IMR-90 (cell line): ENCODE results near the gene ARHGEF38. TPM values are rescaled to one million over a fixed set of nuclear protein-coding genes. Genes with fewer than 3 reads are reported as not detected.

Source experiments
- ATAC-seq: fragments of 200-7000 bp; cut with Tn5 transposase; 2 replicates; pipeline ENCODE4 v1.9.1; 2020; ENCODE audit warnings: low read depth, mild to moderate bottlenecking, moderate library complexity
- BruUV-seq: library from RNA; stranded (reverse); fragments of 400-500 nt; replicated peaks from 2 replicates; lab custom pipeline; 2021; lab: Mats Ljungman, UMichigan
- CTCF ChIA-PET: fragments of 300-600 bp; formaldehyde crosslinking; extraction: SDS; loops from one replicate; lab custom pipeline; 2021; ENCODE audit warnings: antibody characterized with exemption; lab: Yijun Ruan, JAX
- POLR2A ChIA-PET: fragments of 300-600 bp; sonication (Branson Sonifier 250); formaldehyde crosslinking; loops from one replicate; lab custom pipeline; 2022; ENCODE audit warnings: antibody characterized with exemption; ENCODE audit not compliant: unreplicated experiment; lab: Charles Lee
- DNase-seq: peaks from one replicate; pipeline ENCODE4 v3.0.0; 2013
- H2AFZ ChIP-seq: replicated peaks from 2 replicates; pipeline ENCODE3; 2013; ENCODE audit warnings: low read length, mild to moderate bottlenecking; ENCODE audit not compliant: poor library complexity
- H2AK5ac ChIP-seq: 2 replicates; pipeline ENCODE4 v1.6.1; 2013; ENCODE audit warnings: low read depth, low read length, inconsistent platforms
- H2AK9ac ChIP-seq: replicated peaks from 2 replicates; pipeline ENCODE3; 2013; ENCODE audit warnings: mild to moderate bottlenecking, low read depth, low read length, moderate library complexity; ENCODE audit not compliant: poor library complexity
- H2BK120ac ChIP-seq: 2 replicates; pipeline ENCODE4 v1.6.1; 2013; ENCODE audit warnings: low read depth, low read length, inconsistent platforms
- H2BK15ac ChIP-seq: 3 replicates; pipeline ENCODE4 v1.6.1; 2013; ENCODE audit warnings: low read depth, low read length, inconsistent platforms
- H2BK20ac ChIP-seq: 2 replicates; pipeline ENCODE4 v1.6.1; 2013; ENCODE audit warnings: low read depth, mild to moderate bottlenecking, inconsistent platforms, low read length, moderate library complexity
- H2BK5ac ChIP-seq: 2 replicates; pipeline ENCODE4 v1.6.1; 2013; ENCODE audit warnings: mild to moderate bottlenecking, low read depth, low read length, inconsistent platforms; ENCODE audit not compliant: poor library complexity, severe bottlenecking
- H3K14ac ChIP-seq: replicated peaks from 2 replicates; pipeline ENCODE4 v1.6.1; 2013; ENCODE audit warnings: low read depth, low read length, inconsistent platforms
- H3K18ac ChIP-seq: 2 replicates; pipeline ENCODE4 v1.6.1; 2013; ENCODE audit warnings: low read depth, low read length, control low read depth
- H3K23ac ChIP-seq: 2 replicates; pipeline ENCODE4 v1.6.1; 2013; ENCODE audit warnings: low read depth, low read length, inconsistent platforms
- H3K27ac ChIP-seq: 2 replicates; pipeline ENCODE4 v1.5.1; 2013; ENCODE audit warnings: mild to moderate bottlenecking, control low read depth, low read length; ENCODE audit not compliant: insufficient read depth
- H3K27me3 ChIP-seq: 2 replicates; pipeline ENCODE4 v1.6.1; 2013; ENCODE audit warnings: low read length; ENCODE audit not compliant: control insufficient read depth, insufficient read depth
- H3K36me3 ChIP-seq: 2 replicates; pipeline ENCODE4 v1.6.1; 2013; ENCODE audit warnings: low read length, mixed read lengths; ENCODE audit not compliant: control insufficient read depth, insufficient read depth
- H3K4ac ChIP-seq: 2 replicates; pipeline ENCODE4 v1.6.1; 2013; ENCODE audit warnings: low read depth, low read length, inconsistent platforms
- H3K4me1 ChIP-seq: 2 replicates; pipeline ENCODE4 v1.6.1; 2013; ENCODE audit warnings: low read length, mixed read lengths; ENCODE audit not compliant: control insufficient read depth, insufficient read depth
- H3K4me2 ChIP-seq: 2 replicates; pipeline ENCODE4 v1.6.1; 2013; ENCODE audit warnings: low read depth, mild to moderate bottlenecking, control low read depth, low read length, moderate library complexity
- H3K4me3 ChIP-seq: 2 replicates; pipeline ENCODE4 v1.5.1; 2013; ENCODE audit warnings: low read depth, mild to moderate bottlenecking, control low read depth, low read length, moderate library complexity; ENCODE audit not compliant: insufficient read depth
- H3K56ac ChIP-seq: 2 replicates; pipeline ENCODE4 v1.6.1; 2013; ENCODE audit warnings: low read length, inconsistent platforms; ENCODE audit not compliant: insufficient read depth; ENCODE audit errors: extremely low read depth
- H3K79me1 ChIP-seq, 2 experiments: 2 replicates each; pipeline ENCODE4 v1.6.1; 2013; ENCODE audit warnings: low read length in 2 of 2, inconsistent platforms in 1 of 2, low read depth in 1 of 2
- H3K9ac ChIP-seq: 2 replicates; pipeline ENCODE4 v1.6.1; 2013; ENCODE audit warnings: low read depth, low read length, control low read depth
- H3K9me1 ChIP-seq: 2 replicates; pipeline ENCODE4 v1.6.1; 2013; ENCODE audit warnings: low read length, inconsistent platforms; ENCODE audit not compliant: insufficient read depth
- H3K9me3 ChIP-seq: 2 replicates; pipeline ENCODE4 v1.6.1; 2013; ENCODE audit warnings: low read length; ENCODE audit not compliant: control insufficient read depth, insufficient read depth
- H4K20me1 ChIP-seq: 2 replicates; pipeline ENCODE4 v1.6.1; 2013; ENCODE audit warnings: low read length, inconsistent platforms; ENCODE audit not compliant: insufficient read depth
- H4K5ac ChIP-seq: 2 replicates; pipeline ENCODE4 v1.6.1; 2013; ENCODE audit warnings: mild to moderate bottlenecking, low read depth, low read length, control low read depth
- H4K8ac ChIP-seq, 2 experiments: 2 replicates each; pipeline ENCODE4 v1.6.1; 2013; ENCODE audit warnings: low read depth in 2 of 2, low read length in 2 of 2, control low read depth in 1 of 2, inconsistent platforms in 1 of 2
- H4K91ac ChIP-seq: 2 replicates; pipeline ENCODE4 v1.6.1; 2013; ENCODE audit warnings: low read depth, low read length, inconsistent platforms; ENCODE audit not compliant: insufficient read depth
- BHLHE40 ChIP-seq: fragments of 150-350 bp; IDR thresholded peaks from 2 replicates; pipeline ENCODE4 v1.6.1; 2016; ENCODE audit warnings: mild to moderate bottlenecking, low read depth, low read length
- CEBPB ChIP-seq: IDR thresholded peaks from 2 replicates; pipeline ENCODE4 v1.6.1; 2012; ENCODE audit warnings: low read depth, low read length, improper control_type of control experiment
- CHD1 ChIP-seq: IDR thresholded peaks from 2 replicates; pipeline ENCODE4 v1.6.1; 2012; ENCODE audit warnings: low read depth, low read length, improper control_type of control experiment
- CTCF ChIP-seq: conservative IDR thresholded peaks from 2 replicates; pipeline ENCODE4 v1.5.1; 2012; ENCODE audit warnings: mild to moderate bottlenecking, low read depth, low read length, improper control_type of control experiment
- ELK1 ChIP-seq: fragments of 150-350 bp; IDR thresholded peaks from 2 replicates; pipeline ENCODE4 v1.6.1; 2016; ENCODE audit warnings: low read depth, mild to moderate bottlenecking, low read length, moderate library complexity, borderline replicate concordance
- FOS ChIP-seq: fragments of 150-350 bp; IDR thresholded peaks from 2 replicates; pipeline ENCODE4 v1.6.1; 2016; ENCODE audit warnings: low read depth, low read length
- MAFK ChIP-seq: IDR thresholded peaks from 2 replicates; pipeline ENCODE4 v1.6.1; 2012; ENCODE audit warnings: low read depth, low read length, improper control_type of control experiment
- MAZ ChIP-seq: IDR thresholded peaks from 2 replicates; pipeline ENCODE4 v1.6.1; 2012; ENCODE audit warnings: low read depth, mild to moderate bottlenecking, low read length, improper control_type of control experiment, moderate library complexity, borderline replicate concordance
- MXI1 ChIP-seq: IDR thresholded peaks from 2 replicates; pipeline ENCODE4 v1.6.1; 2012; ENCODE audit warnings: low read depth, mild to moderate bottlenecking, low read length, moderate library complexity, borderline replicate concordance
- NFE2L2 ChIP-seq: fragments of 150-350 bp; IDR thresholded peaks from 2 replicates; pipeline ENCODE4 v1.6.1; 2016; ENCODE audit warnings: low read depth, mild to moderate bottlenecking, low read length
- POLR2A ChIP-seq: IDR thresholded peaks from 2 replicates; pipeline ENCODE4 v1.6.1; 2012; ENCODE audit warnings: mild to moderate bottlenecking, low read depth, low read length
- RAD21 ChIP-seq: IDR thresholded peaks from 2 replicates; pipeline ENCODE4 v1.6.1; 2012; ENCODE audit warnings: low read length, improper control_type of control experiment
- RCOR1 ChIP-seq: IDR thresholded peaks from 2 replicates; pipeline ENCODE4 v1.6.1; 2012; ENCODE audit warnings: mild to moderate bottlenecking, low read length, improper control_type of control experiment; ENCODE audit not compliant: insufficient replicate concordance
- RFX5 ChIP-seq: IDR thresholded peaks from 2 replicates; pipeline ENCODE4 v1.8.0; 2012; ENCODE audit warnings: low read depth, mild to moderate bottlenecking, low read length, moderate library complexity
- SMC3 ChIP-seq: fragments of 150-350 bp; IDR thresholded peaks from 2 replicates; pipeline ENCODE4 v1.6.1; 2016; ENCODE audit warnings: low read depth, mild to moderate bottlenecking, antibody characterized with exemption, low read length, moderate library complexity
- USF2 ChIP-seq: fragments of 150-350 bp; IDR thresholded peaks from 2 replicates; pipeline ENCODE4 v1.6.1; 2017; ENCODE audit warnings: mild to moderate bottlenecking, antibody characterized with exemption, low read length, low read depth
- WGBS, 2 experiments: methylation state at CpG; one replicate each; pipeline versions ENCODE4 v1.1.5 to v1.1.7; 2013; ENCODE audit warnings: missing lambda C conversion rate in 2 of 2; ENCODE audit not compliant: insufficient read length in 1 of 2; ENCODE audit errors: extremely low coverage in 2 of 2; 5-methylcytosine and 5-hydroxymethylcytosine counted together
- dilution Hi-C: fragments of 300-500 bp; cut with HindIII; formaldehyde crosslinking; loops from one replicate; pipeline ENCODE4 v1.14.3; 2018; ENCODE audit warnings: low sequenced_read_pairs; ENCODE audit not compliant: unreplicated experiment
- in situ Hi-C: fragments of 300-500 bp; cut with MboI; formaldehyde crosslinking; loops from 3 replicates; pipeline ENCODE4 v1.14.3; 2019; ENCODE audit warnings: low sequenced_read_pairs, inconsistent platforms, mixed read lengths
- intact Hi-C: fragments of 100-400 bp; cut with micrococcal nuclease; formaldehyde crosslinking; loops from 2 replicates; pipeline ENCODE4 v1.10.0; 2022
- polyA plus RNA-seq, 3 experiments: library from polyadenylated mRNA; depleted of rRNA; stranded (reverse); fragments of >200 nt; gene quantifications; 2 replicates each; pipeline ENCODE4 v1.2.3, GENCODE V29; 2012; ENCODE audit warnings: low replicate concordance in 1 of 3
- total RNA-seq: library from RNA; depleted of rRNA; stranded (reverse); fragments of >200 nt; gene quantifications from 2 replicates; pipeline ENCODE4 v1.2.3, GENCODE V29; 2012

Gene ARHGEF38
- total and polyA plus RNA-seq, 2 of the 4 experiments (the other 2 are of a cell fraction) = not detected

- Histone ChIP-seq H3K36me3 (no peaks in the 10 kb centered on the region), H2AK5ac (no peak overlapping the region), H3K9me1 (no peaks in the 10 kb centered on the region), H3K23ac (no peak overlapping the region), H3K4me2 (no peak overlapping the region), H2BK20ac (no peak overlapping the region), H3K9ac (no peak overlapping the region), H4K20me1 (no peaks in the 10 kb centered on the region), H3K14ac (no peak overlapping the region), H2BK120ac (no peak overlapping the region), H3K4me3 (no peak overlapping the region), H4K5ac (no peak overlapping the region), H2AFZ (no peak overlapping the region), H3K4ac (no peak overlapping the region), H3K56ac (no peak overlapping the region), H3K18ac (no peak overlapping the region), H3K27me3 (no peaks in the 10 kb centered on the region), H3K27ac (no peak overlapping the region), H3K79me1 (no peaks in the 10 kb centered on the region), H2AK9ac (no peak overlapping the region), H3K9me3 (no peaks in the 10 kb centered on the region), H4K8ac (no peak overlapping the region), H2BK5ac (no peak overlapping the region), H2BK15ac (no peak overlapping the region), H3K4me1 (no peaks in the 10 kb centered on the region), H4K91ac (no peak overlapping the region)
- WGBS, 2 experiments = no CpG with 5 or more reads among the region's 2 CpGs
- no TSS peak for BruUV-seq
- TF ChIP-seq RAD21 (no peak), MXI1 (no peak), BHLHE40 (no peak), USF2 (no peak), POLR2A (no peak), CEBPB (no peak), NFE2L2 (no peak), MAZ (no peak), RFX5 (no peak), FOS (no peak), ELK1 (no peak), CTCF (no peak), SMC3 (no peak), RCOR1 (no peak), MAFK (no peak), CHD1 (no peak)
- no peak for DNase-seq
- CTCF ChIA-PET = no interaction called here
- no peak for ATAC-seq
- in situ Hi-C loops = no loop called here
- intact Hi-C loops = no loop called here
- POLR2A ChIA-PET = no interaction called here
- dilution Hi-C loops = no loop called here
Measured at GRCh38 chr4:105504744-105505143, 47.7 kb upstream of the ARHGEF38 start.
